ENCODE results near the gene TMEM176A. TPM values are rescaled to one million over a fixed set of nuclear protein-coding genes. Genes with fewer than 3 reads are reported as not detected.

Gene TMEM176A
- total RNA-seq, 3 donors from 2014 or later = 0.20 to 0.24 (median 0.22) TPM

Other genes starting within 250 kb of the TMEM176A start
- gene GIMAP4, start 233.4 kb upstream of the TMEM176A start, total RNA-seq = 10 to 100 TPM; 10.1 to 11.1 (median 11.1) TPM
- gene GIMAP6, start 168.4 kb upstream of the TMEM176A start, total RNA-seq = 10 to 100 TPM; 14.8 to 20.0 (median 18.1) TPM
- 10 to 100 TPM; 19.7 to 22.7 (median 19.8) TPM for gene GIMAP2, start 115.1 kb upstream of the TMEM176A start, total RNA-seq
- gene GIMAP1, start 84.2 kb upstream of the TMEM176A start, total RNA-seq = 1 to 10 TPM; 2.1 to 2.7 (median 2.1) TPM
- 10 to 100 TPM; 44.1 to 52.2 (median 50.2) TPM for gene GIMAP5, start 63.4 kb upstream of the TMEM176A start, total RNA-seq
- under 1 TPM; 0.24 to 0.58 (median 0.33) TPM for gene TMEM176B, start 405 bp upstream of the TMEM176A start, total RNA-seq
- under 1 TPM in 1 of 3 donors, not detected in 2; 0.10 TPM for gene AOC1, start 51.7 kb downstream of the TMEM176A start, total RNA-seq
- gene KCNH2, start 177.6 kb downstream of the TMEM176A start, total RNA-seq = under 1 TPM; 0.49 to 0.71 (median 0.66) TPM
- gene NOS3, start 190.2 kb downstream of the TMEM176A start, total RNA-seq = 1 to 10 TPM; 5.3 to 9.2 (median 8.2) TPM
- gene ATG9B, start 223.7 kb downstream of the TMEM176A start, total RNA-seq = 1 to 10 TPM; 5.8 to 7.3 (median 6.7) TPM
- 10 to 100 TPM; 48.1 to 54.6 (median 48.5) TPM for gene ABCB8, start 227.7 kb downstream of the TMEM176A start, total RNA-seq
- 1 to 10 TPM; 2.4 to 3.4 (median 3.3) TPM for gene ASIC3, start 247.8 kb downstream of the TMEM176A start, total RNA-seq

All from activated T-cell treated with anti-CD3 and anti-CD28 coated beads, Interleukin-2, amount 50 U/mL, for 4 hours (primary cell).